OCI-LY1 (cell line): ENCODE data around the gene POGLUT2.

Experiments used
- H2AFZ ChIP-seq: fragments of 200-600 bp; sonication (generic), shearing (Covaris generic); 2 replicates; pipeline ENCODE4 v1.6.0; 2014; ENCODE audit warnings: antibody characterized with exemption, mild to moderate bottlenecking, low read length
- H3F3A ChIP-seq: fragments of 200-600 bp; sonication (generic), shearing (Covaris generic); 2 replicates; pipeline ENCODE4 v1.6.0; 2014; ENCODE audit warnings: mild to moderate bottlenecking, antibody characterized with exemption, low read length, moderate library complexity; ENCODE audit not compliant: insufficient read depth
- H3K27ac ChIP-seq: fragments of 200-600 bp; sonication (generic); 2 replicates; pipeline ENCODE4 v1.5.1; 2014; ENCODE audit warnings: low read length, mixed run types, mild to moderate bottlenecking, low read depth; ENCODE audit not compliant: poor library complexity, severe bottlenecking
- H3K27me3 ChIP-seq: fragments of 200-600 bp; sonication (generic); 2 replicates; pipeline ENCODE4 v1.6.0; 2014; ENCODE audit warnings: antibody characterized with exemption, mild to moderate bottlenecking, low read length, moderate library complexity; ENCODE audit not compliant: insufficient read depth
- H3K36me3 ChIP-seq: fragments of 200-600 bp; sonication (generic); 2 replicates; pipeline ENCODE4 v1.6.1; 2014; ENCODE audit warnings: mild to moderate bottlenecking, antibody characterized with exemption, low read length, moderate library complexity, mixed read lengths; ENCODE audit not compliant: insufficient read depth
- H3K4me1 ChIP-seq: fragments of 200-600 bp; sonication (generic); 2 replicates; pipeline ENCODE4 v1.5.1; 2014; ENCODE audit warnings: mild to moderate bottlenecking, low read length, moderate library complexity; ENCODE audit not compliant: insufficient read depth, severe bottlenecking
- H3K4me2 ChIP-seq: fragments of 200-600 bp; sonication (generic), shearing (Covaris generic); 2 replicates; pipeline ENCODE4 v1.6.1; 2014; ENCODE audit warnings: low read length
- H3K4me3 ChIP-seq: fragments of 200-600 bp; sonication (generic); 2 replicates; pipeline ENCODE4 v1.5.1; 2014; ENCODE audit warnings: low read length, low read depth, mild to moderate bottlenecking, mixed read lengths; ENCODE audit not compliant: poor library complexity, severe bottlenecking
- H3K79me2 ChIP-seq: fragments of 200-600 bp; shearing (Covaris generic); 2 replicates; pipeline ENCODE4 v1.6.1; 2016; ENCODE audit warnings: mixed run types, low read length, mixed read lengths; ENCODE audit not compliant: insufficient read depth
- H3K9ac ChIP-seq: fragments of 200-600 bp; sonication (generic), shearing (Covaris generic); 2 replicates; pipeline ENCODE4 v1.6.1; 2014; ENCODE audit warnings: mild to moderate bottlenecking, low read length, mixed read lengths
- H3K9me2 ChIP-seq: fragments of 200-600 bp; sonication (generic), shearing (Covaris generic); 2 replicates; pipeline ENCODE4 v1.6.1; 2014; ENCODE audit warnings: low read depth, mild to moderate bottlenecking, low read length, mixed read lengths
- H3K9me3 ChIP-seq: fragments of 200-600 bp; shearing (Covaris generic); 2 replicates; pipeline ENCODE4 v1.6.1; 2014; ENCODE audit warnings: low read length, mixed read lengths
- H4K20me1 ChIP-seq: fragments of 200-600 bp; sonication (generic), shearing (Covaris generic); 2 replicates; pipeline ENCODE4 v1.6.0; 2016; ENCODE audit warnings: mild to moderate bottlenecking, low read length; ENCODE audit not compliant: insufficient read depth
- CTCF ChIP-seq: fragments of 200-600 bp; sonication (generic), shearing (Covaris generic); IDR thresholded peaks from 2 replicates; pipeline ENCODE4 v1.5.1; 2017; ENCODE audit warnings: mild to moderate bottlenecking, antibody characterized with exemption, low read length, moderate library complexity, mixed read lengths
- EZH2 ChIP-seq: fragments of 200-600 bp; sonication (generic), shearing (Covaris generic); IDR thresholded peaks from 2 replicates; pipeline ENCODE4 v1.8.0; 2017; ENCODE audit warnings: borderline replicate concordance, mixed run types, mild to moderate bottlenecking, antibody characterized with exemption, low read length, moderate library complexity, mixed read lengths

The POGLUT2 gene

GRCh38 chr13:102770435-102770834 lies 28.3 kb downstream of the POGLUT2 start:
- no peaks in the 10 kb centered on the region for H3F3A ChIP-seq
- TF ChIP-seq EZH2 (no peak), CTCF (no peak)
- H3K27ac ChIP-seq: peak overlapping the region; percentile 30
- H4K20me1 ChIP-seq: no peaks in the 10 kb centered on the region
- no peaks in the 10 kb centered on the region for H3K9me2 ChIP-seq
- no peak overlapping the region for H3K4me3 ChIP-seq
- no peak overlapping the region for H3K9ac ChIP-seq
- H3K4me1 ChIP-seq: peaks cover 38% of the 10 kb centered on the region
- peaks cover 5% of the 10 kb centered on the region; the same call in 1 of the 2 replicates for H3K79me2 ChIP-seq
- H3K4me2 ChIP-seq: peak overlapping the region; percentile 83; the same call in 1 of the 2 replicates
- H2AFZ ChIP-seq: no peak overlapping the region
- H3K9me3 ChIP-seq: no peaks in the 10 kb centered on the region
- H3K36me3 ChIP-seq: peaks cover 30% of the 10 kb centered on the region
- no peaks in the 10 kb centered on the region for H3K27me3 ChIP-seq

GRCh38 chr13:102769679-102770078 lies 29.1 kb downstream of the POGLUT2 start:
- no peaks in the 10 kb centered on the region for H3K27me3 ChIP-seq
- H3K36me3 ChIP-seq: peaks cover 34% of the 10 kb centered on the region
- no peak overlapping the region for H3K4me3 ChIP-seq
- H3F3A ChIP-seq: no peaks in the 10 kb centered on the region
- no peak overlapping the region for H3K27ac ChIP-seq
- no peaks in the 10 kb centered on the region for H3K9me2 ChIP-seq
- H2AFZ ChIP-seq: no peak overlapping the region
- no peak overlapping the region for H3K9ac ChIP-seq
- H3K4me1 ChIP-seq: peaks cover 38% of the 10 kb centered on the region
- H3K9me3 ChIP-seq: no peaks in the 10 kb centered on the region
- peaks cover 5% of the 10 kb centered on the region; the same call in 1 of the 2 replicates for H3K79me2 ChIP-seq
- TF ChIP-seq EZH2 (no peak), CTCF (no peak; the same call in 1 of the 2 replicates)
- no peaks in the 10 kb centered on the region for H4K20me1 ChIP-seq
- H3K4me2 ChIP-seq: peak overlapping the region; percentile 83; the same call in 1 of the 2 replicates

GRCh38 chr13:102768909-102769308 lies 29.9 kb downstream of the POGLUT2 start:
- H3K4me3 ChIP-seq: no peak overlapping the region
- no peaks in the 10 kb centered on the region for H3K27me3 ChIP-seq
- no peak overlapping the region for H2AFZ ChIP-seq
- no peak overlapping the region for H3K27ac ChIP-seq
- H3K36me3 ChIP-seq: peaks cover 34% of the 10 kb centered on the region
- no peaks in the 10 kb centered on the region for H3K9me2 ChIP-seq
- no peak overlapping the region for H3K9ac ChIP-seq
- no peaks in the 10 kb centered on the region for H3K9me3 ChIP-seq
- H3K4me1 ChIP-seq: peaks cover 33% of the 10 kb centered on the region
- H4K20me1 ChIP-seq: no peaks in the 10 kb centered on the region
- H3F3A ChIP-seq: no peaks in the 10 kb centered on the region
- H3K4me2 ChIP-seq: no peak overlapping the region
- TF ChIP-seq EZH2 (no peak), CTCF (no peak)
- peaks cover 5% of the 10 kb centered on the region; the same call in 1 of the 2 replicates for H3K79me2 ChIP-seq
